ENCODE results near the gene TRNP1. TPM values are rescaled to one million over a fixed set of nuclear protein-coding genes. Genes with fewer than 3 reads are reported as not detected.

Gene TRNP1
- total RNA-seq, 2 experiments from 2014 or later = 0.16 to 0.38 TPM

- Mint-ChIP-seq H3K9me3 (no peaks in the 10 kb centered on the region), H3K27me3 (peaks cover 20% of the 10 kb centered on the region), H3K27ac (no peak overlapping the region), H3K4me3 (no peak overlapping the region), H3K4me1 (ENCODE audit: low read depth) (no peaks in the 10 kb centered on the region), H3K36me3 (ENCODE audit: low read depth) (no peaks in the 10 kb centered on the region)
- intact Hi-C loops (cut with micrococcal nuclease) = no loop called here
- ChIA-PET CTCF (no interaction called here), POLR2A (interaction anchor here (1.0 kb wide), 1 partner anchor 30 kb away, joined by 3 read pairs; no protein-coding TSS in a partner anchor)
- no peak for ATAC-seq
- TF ChIP-seq CTCF (IDR thresholded peaks at IDR 0.05) = no peak
- no peak for DNase-seq
These were observed 21.8 kb downstream of the TRNP1 start for GRCh38 chr1:27015260-27015659.

DNA sequence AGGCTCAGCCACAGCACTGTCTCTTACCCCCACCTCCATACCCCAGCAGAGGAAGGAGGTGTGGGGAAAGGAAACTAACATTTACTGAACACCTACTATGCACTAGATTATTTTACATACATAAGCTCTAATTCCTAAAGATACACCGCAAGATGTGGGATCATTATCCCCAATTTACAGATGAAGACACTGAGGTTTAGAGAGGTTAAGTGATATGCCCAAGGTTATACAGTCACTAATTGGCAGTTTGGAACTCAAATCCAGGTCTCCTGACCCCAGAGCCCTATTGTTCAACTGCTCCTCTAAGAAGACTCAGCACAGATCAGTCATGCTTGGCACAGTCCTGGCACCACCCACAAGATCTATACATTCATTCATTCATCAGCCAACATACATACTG, 22.9 kb downstream of the TRNP1 start:
- Mint-ChIP-seq H3K4me1 (ENCODE audit: low read depth) (no peaks in the 10 kb centered on the region), H3K9me3 (no peaks in the 10 kb centered on the region), H3K27ac (no peak overlapping the region), H3K27me3 (peaks cover 15% of the 10 kb centered on the region), H3K36me3 (ENCODE audit: low read depth) (no peaks in the 10 kb centered on the region), H3K4me3 (no peak overlapping the region)
- intact Hi-C loops (cut with micrococcal nuclease) = no loop called here
- TF ChIP-seq CTCF (IDR thresholded peaks at IDR 0.05) = no peak
- DNase-seq (no peak), ATAC-seq (no peak)
- ChIA-PET CTCF (no interaction called here), POLR2A (no interaction called here)

- no peaks in the 10 kb centered on the region for H3K4me1 Mint-ChIP-seq (ENCODE audit: low read depth)
- no peaks in the 10 kb centered on the region for H3K9me3 Mint-ChIP-seq
- intact Hi-C loops (cut with micrococcal nuclease) = no loop called here
- no peak for TF ChIP-seq CTCF (IDR thresholded peaks at IDR 0.05)
- ATAC-seq = no peak
- DNase-seq = no peak
- H3K27ac Mint-ChIP-seq = no peak overlapping the region
- peaks cover 7% of the 10 kb centered on the region for H3K27me3 Mint-ChIP-seq
- ChIA-PET POLR2A (no interaction called here), CTCF (interaction anchor here (1.8 kb wide), 1 partner anchor 26 kb away, joined by 4 read pairs; no protein-coding TSS in a partner anchor)
- H3K4me3 Mint-ChIP-seq = no peak overlapping the region
- H3K36me3 Mint-ChIP-seq (ENCODE audit: low read depth) = no peaks in the 10 kb centered on the region
These were observed 23.7 kb downstream of the TRNP1 start for GRCh38 chr1:27017207-27017606.

DNA sequence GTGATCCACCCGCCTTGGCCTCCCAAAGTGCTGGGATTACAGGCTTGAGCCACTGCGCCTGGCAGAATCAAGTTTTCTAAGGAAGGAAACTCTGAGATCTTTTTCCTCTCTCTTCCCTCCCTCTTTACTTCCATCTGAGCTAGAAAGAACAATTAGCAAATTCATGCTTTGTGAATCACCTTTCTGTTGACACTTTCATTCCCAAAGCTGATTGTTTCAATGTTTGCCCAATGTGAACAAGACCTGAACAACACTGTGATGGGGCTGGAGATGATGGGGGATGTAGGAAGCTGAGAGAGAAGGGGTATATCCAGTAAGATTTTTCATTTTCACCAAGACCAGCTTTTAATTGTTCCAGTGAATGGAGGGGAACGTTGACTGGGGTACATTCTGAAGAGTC, 24.8 kb downstream of the TRNP1 start:
- Mint-ChIP-seq H3K4me1 (ENCODE audit: low read depth) (no peaks in the 10 kb centered on the region), H3K27ac (no peak overlapping the region), H3K27me3 (peaks cover 2% of the 10 kb centered on the region), H3K9me3 (no peaks in the 10 kb centered on the region), H3K4me3 (no peak overlapping the region), H3K36me3 (ENCODE audit: low read depth) (no peaks in the 10 kb centered on the region)
- no peak for TF ChIP-seq CTCF (IDR thresholded peaks at IDR 0.05)
- ATAC-seq (no peak), DNase-seq (no peak)
- intact Hi-C loops (cut with micrococcal nuclease) = no loop called here
- ChIA-PET CTCF (interaction anchor here (1.1 to 1.9 kb wide), 3 partner anchors 20 to 26 kb away, joined by 4 to 6 read pairs (median 5); no protein-coding TSS in a partner anchor), POLR2A (interaction anchor here (1.2 kb wide), 1 partner anchor 8 kb away, joined by 4 read pairs; no protein-coding TSS in a partner anchor)

DNA sequence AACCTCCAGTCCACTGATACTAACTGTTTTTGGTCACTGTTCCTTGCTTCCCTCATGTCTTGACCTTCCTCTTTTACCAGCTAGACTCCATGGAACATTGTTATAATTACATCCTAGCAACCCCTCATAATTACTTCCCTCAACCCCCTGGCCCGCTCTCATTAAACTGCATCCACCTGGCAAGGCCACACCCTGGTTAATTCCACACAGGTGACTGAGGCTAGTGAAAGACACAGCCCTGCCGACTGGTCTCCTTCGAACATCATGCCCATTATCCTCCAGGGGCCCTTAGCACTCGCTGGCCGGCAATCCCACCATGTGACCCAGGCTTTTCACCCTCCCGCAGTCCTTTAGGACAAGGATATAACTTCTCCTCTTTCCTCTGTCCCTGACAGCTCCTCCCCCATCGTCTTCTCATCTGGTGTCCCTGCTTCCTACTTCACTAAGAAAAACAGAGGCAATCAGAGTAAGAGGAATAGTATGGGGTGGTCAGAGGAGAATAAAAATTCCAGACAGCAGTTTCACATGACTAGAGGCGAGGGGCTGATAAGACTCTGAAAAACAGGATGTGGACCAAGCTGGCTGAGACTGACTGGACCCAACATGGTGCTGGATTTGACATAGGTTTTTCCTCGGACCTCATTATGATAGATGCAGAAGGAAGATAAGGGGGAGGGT, 28.0 kb downstream of the TRNP1 start:
- no peaks in the 10 kb centered on the region for H3K36me3 Mint-ChIP-seq (ENCODE audit: low read depth)
- no peaks in the 10 kb centered on the region for H3K27me3 Mint-ChIP-seq
- intact Hi-C loops (cut with micrococcal nuclease) = no loop called here
- no peaks in the 10 kb centered on the region for H3K4me1 Mint-ChIP-seq (ENCODE audit: low read depth)
- no peak for DNase-seq
- TF ChIP-seq CTCF (IDR thresholded peaks at IDR 0.05) = no peak
- no peak for ATAC-seq
- CTCF ChIA-PET = interaction anchor here (1.4 to 2.6 kb wide), 3 partner anchors 22 to 25 kb away, joined by 5 to 10 read pairs (median 6); no protein-coding TSS in a partner anchor
- H3K9me3 Mint-ChIP-seq = no peaks in the 10 kb centered on the region
- no peak overlapping the region for H3K27ac Mint-ChIP-seq
- POLR2A ChIA-PET = no interaction called here
- no peak overlapping the region for H3K4me3 Mint-ChIP-seq
